Left lung (tissue), 10 donors: ENCODE results near the gene AIM2. TPM values are rescaled to one million over a fixed set of nuclear protein-coding genes. Genes with fewer than 3 reads are reported as not detected.

Source experiments
- ATAC-seq: fragments of 200-7000 bp; cut with Tn5 transposase; one replicate; pipeline ENCODE4 v1.9.1; 2020; ENCODE audit warnings: moderate library complexity
- DNase-seq, 4 donors: peaks; one replicate each; pipeline ENCODE4 v3.0.0-alpha.2; 2013 to 2020
- H3K27ac ChIP-seq, 2 donors: fragments of 200-600 bp; sonication (generic) in 1 of 2; one replicate each; pipeline versions ENCODE4 v1.5.0 to v1.8.0; 2020 to 2021
- H3K27me3 ChIP-seq, 2 donors: fragments of 200-600 bp; sonication (generic) in 1 of 2; one replicate each; pipeline versions ENCODE4 v1.5.0 to v1.8.0; 2020 to 2021
- H3K36me3 ChIP-seq, 2 donors: fragments of 200-600 bp; sonication (generic) in 1 of 2; one replicate each; pipeline versions ENCODE4 v1.5.0 to v1.8.0; 2020 to 2021
- H3K4me1 ChIP-seq, 2 donors: fragments of 200-600 bp; one replicate each; pipeline ENCODE4 v1.8.0; 2021
- H3K4me3 ChIP-seq, 2 donors: fragments of 200-600 bp; sonication (generic) in 1 of 2; one replicate each; pipeline versions ENCODE4 v1.5.0 to v1.8.0; 2020 to 2021; ENCODE audit warnings: mild to moderate bottlenecking in 1 of 2
- H3K9me3 ChIP-seq, 2 donors: fragments of 200-600 bp; sonication (generic) in 1 of 2; one replicate each; pipeline versions ENCODE4 v1.5.0 to v1.8.0; 2020 to 2021
- intact Hi-C, 2 donors: fragments of 100-400 bp; cut with DNase I; formaldehyde crosslinking; loops; one replicate each; pipeline versions ENCODE4 v1.11.2 to v1.14.2; 2022
- polyA plus RNA-seq, 6 donors: library from polyadenylated mRNA; unstranded; fragments of 120-200 nt; gene quantifications; one replicate each; pipeline ENCODE4 v1.2.1, GENCODE V29; 2013; ENCODE audit not compliant: insufficient read length in 6 of 6
- total RNA-seq, 2 donors: library from RNA; stranded (reverse); fragmentation: NEBNext Ultra II Directional; extraction: Animal tissue kit (Norgen Biotek cat#: 25700); gene quantifications; one replicate each; pipeline ENCODE4 v1.2.1, GENCODE V29; 2021
- TF ChIP-seq, protein P1 (sequence below), 2 donors: fragments of 200-600 bp; sonication (generic) in 1 of 2; IDR thresholded peaks; one replicate each; pipeline versions ENCODE4 v1.5.0 to v1.8.0; 2021; ENCODE audit warnings: antibody characterized with exemption in 2 of 2
- donor health status: DM: no; HTN: yes; CAD: no.
- donor health status: DM: no; HTN: no; CAD: no.

Gene AIM2
- total and polyA plus RNA-seq, 8 donors: 0.18 to 3.6 (median 0.51) TPM; not detected in 1

DNA sequence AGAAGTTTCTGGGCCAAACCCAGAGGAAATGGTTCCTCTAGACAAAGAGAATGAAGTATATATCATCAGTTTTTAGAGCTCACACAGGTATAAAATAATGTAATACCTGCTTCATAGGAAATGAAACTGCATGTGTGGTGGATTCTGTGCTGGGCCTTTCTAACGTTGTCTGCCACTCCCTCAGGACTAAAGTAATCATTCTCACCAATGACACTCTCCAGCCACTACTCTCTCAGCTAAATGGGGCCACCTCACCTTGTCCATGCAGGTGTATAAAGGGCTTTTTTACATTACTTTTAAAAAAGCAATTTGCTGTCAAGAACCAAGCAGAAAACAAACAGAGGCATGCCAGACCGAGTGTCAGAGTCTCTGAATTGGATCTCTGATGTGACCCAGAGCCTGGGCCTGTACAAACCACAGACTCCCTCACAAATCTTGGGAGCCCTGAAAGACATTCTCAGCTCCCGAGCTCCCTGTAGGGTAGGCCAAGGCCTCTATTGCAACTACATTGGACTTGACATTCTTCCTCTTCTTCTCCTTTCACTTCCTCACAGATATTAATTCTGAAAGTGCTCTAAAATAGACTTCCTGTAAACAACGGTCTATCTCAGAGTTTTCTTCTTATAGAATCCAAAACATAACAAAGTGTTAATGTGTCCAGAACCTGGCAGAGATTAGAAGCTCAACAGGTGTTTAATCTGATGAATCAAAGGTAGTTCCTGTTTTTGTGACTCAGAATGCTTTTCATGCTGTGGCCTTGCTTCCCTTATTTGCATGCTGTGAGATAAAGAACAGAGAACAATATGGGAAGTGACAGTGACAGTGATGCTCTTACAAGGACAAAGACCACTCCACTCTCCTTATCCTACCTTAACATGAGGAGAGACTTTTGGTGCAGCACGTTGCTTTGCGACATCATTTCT is 8.6 kb downstream of the AIM2 start:
- Histone ChIP-seq H3K27ac (peak overlapping the region in 1 of 2 donors; percentile 82), H3K36me3 (no peaks in the 10 kb centered on the region), H3K27me3 (no peaks in the 10 kb centered on the region), H3K9me3 (no peaks in the 10 kb centered on the region), H3K4me1 (peaks cover 0 to 34% of the 10 kb centered on the region in 2 donors), H3K4me3 (no peak overlapping the region)
- peak; percentile 64 for ATAC-seq
- no peak for DNase-seq
- TF ChIP-seq, protein P1, sequence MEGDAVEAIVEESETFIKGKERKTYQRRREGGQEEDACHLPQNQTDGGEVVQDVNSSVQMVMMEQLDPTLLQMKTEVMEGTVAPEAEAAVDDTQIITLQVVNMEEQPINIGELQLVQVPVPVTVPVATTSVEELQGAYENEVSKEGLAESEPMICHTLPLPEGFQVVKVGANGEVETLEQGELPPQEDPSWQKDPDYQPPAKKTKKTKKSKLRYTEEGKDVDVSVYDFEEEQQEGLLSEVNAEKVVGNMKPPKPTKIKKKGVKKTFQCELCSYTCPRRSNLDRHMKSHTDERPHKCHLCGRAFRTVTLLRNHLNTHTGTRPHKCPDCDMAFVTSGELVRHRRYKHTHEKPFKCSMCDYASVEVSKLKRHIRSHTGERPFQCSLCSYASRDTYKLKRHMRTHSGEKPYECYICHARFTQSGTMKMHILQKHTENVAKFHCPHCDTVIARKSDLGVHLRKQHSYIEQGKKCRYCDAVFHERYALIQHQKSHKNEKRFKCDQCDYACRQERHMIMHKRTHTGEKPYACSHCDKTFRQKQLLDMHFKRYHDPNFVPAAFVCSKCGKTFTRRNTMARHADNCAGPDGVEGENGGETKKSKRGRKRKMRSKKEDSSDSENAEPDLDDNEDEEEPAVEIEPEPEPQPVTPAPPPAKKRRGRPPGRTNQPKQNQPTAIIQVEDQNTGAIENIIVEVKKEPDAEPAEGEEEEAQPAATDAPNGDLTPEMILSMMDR (IDR thresholded peaks at IDR 0.05): no peak
- intact Hi-C loops: no loop called here

DNA sequence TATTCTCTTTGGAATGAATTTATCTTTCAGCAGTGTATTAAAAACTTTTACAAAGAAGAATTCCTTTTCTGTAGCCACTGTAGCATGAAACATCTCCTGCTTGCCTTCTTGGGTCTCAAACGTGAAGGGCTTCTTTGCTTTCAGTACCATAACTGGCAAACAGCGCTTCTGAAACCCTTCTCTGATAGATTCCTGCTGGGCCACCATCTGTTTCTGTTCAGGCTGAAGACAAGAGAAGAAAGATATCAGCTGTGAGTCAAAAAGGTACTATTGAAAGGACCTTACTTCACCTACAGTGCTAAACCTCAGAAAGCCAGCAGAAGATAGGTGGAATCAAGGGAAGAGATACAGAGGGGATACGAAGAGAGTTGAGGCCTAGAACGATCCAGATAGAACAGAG is 10.5 kb downstream of the AIM2 start:
- no peaks in the 10 kb centered on the region for H3K36me3 ChIP-seq
- H3K4me3 ChIP-seq: no peak overlapping the region
- no peaks in the 10 kb centered on the region for H3K9me3 ChIP-seq
- no peak for ATAC-seq
- no peaks in the 10 kb centered on the region for H3K27me3 ChIP-seq
- TF ChIP-seq, protein P1 (IDR thresholded peaks at IDR 0.05): no peak
- no peak overlapping the region for H3K27ac ChIP-seq
- intact Hi-C loops: no loop called here
- no peak for DNase-seq
- H3K4me1 ChIP-seq: peaks cover 0 to 28% of the 10 kb centered on the region in 2 donors

- Histone ChIP-seq H3K27ac (no peak overlapping the region), H3K27me3 (no peaks in the 10 kb centered on the region), H3K36me3 (no peaks in the 10 kb centered on the region), H3K4me3 (no peak overlapping the region), H3K4me1 (peaks cover 0 to 28% of the 10 kb centered on the region in 2 donors), H3K9me3 (no peaks in the 10 kb centered on the region)
- no peak for ATAC-seq
- TF ChIP-seq, protein P1 (IDR thresholded peaks at IDR 0.05): no peak
- no peak for DNase-seq
- intact Hi-C loops: no loop called here
These were observed 11.5 kb downstream of the AIM2 start for GRCh38 chr1:159065106-159065505.

DNA sequence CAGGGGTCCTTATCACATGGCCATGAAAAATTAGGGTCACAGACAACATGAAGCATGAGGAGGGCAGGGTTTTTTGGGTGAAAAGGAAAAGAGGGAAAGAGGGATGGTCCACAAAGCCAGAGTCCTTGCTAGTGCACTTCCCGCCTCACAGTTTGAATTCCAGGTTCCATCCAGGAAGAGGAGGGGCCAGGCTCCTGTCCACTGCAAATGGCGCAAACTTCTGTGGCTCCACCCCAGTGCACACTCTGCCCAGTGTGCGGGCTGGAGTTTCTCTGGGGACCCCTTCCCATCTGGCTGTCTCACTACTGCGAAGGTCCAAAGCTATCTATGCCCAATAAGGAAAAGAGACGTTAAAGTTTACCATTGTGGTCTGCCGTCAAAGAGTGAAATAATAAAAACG is 17.8 kb downstream of the AIM2 start:
- Histone ChIP-seq H3K27ac (no peak overlapping the region), H3K4me1 (peaks cover 5 to 24% of the 10 kb centered on the region in 2 donors), H3K36me3 (peaks cover 0 to 39% of the 10 kb centered on the region in 2 donors), H3K9me3 (no peaks in the 10 kb centered on the region), H3K4me3 (no peak overlapping the region), H3K27me3 (no peaks in the 10 kb centered on the region)
- intact Hi-C loops: no loop called here
- TF ChIP-seq, protein P1 (IDR thresholded peaks at IDR 0.05): no peak
- no peak for DNase-seq
- no peak for ATAC-seq

DNA sequence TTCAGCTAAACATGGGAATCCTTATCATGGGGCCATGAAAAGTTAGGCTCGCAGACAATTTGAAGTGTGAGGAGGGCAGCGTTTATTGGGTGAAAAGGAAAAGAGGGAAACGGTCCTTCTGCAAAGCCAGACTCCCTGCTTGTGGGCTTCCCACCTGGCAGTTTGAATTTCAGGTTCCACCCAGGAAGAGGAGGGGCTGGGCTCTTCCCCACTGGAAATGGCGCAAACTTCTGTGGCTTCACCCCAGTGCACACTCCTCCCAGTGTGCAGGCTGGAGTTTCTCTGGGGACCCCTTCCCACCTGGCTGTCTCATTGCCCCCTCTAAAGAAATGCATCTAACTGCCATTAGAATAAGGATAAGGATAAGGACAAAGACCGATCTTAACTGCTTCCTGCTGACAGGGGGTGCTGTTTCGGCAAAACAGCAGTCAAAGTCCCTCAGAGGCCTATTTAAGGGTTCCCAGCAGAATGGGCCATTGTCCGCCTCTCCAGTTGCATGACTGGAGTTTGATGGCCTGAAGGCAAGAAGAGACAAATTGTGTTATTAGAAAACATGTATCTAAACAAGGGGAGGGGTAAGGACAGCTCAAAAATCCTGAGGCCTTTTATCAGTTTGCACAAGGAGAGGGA is 20.4 kb downstream of the AIM2 start:
- Histone ChIP-seq H3K4me3 (no peak overlapping the region), H3K4me1 (peaks cover 5 to 40% of the 10 kb centered on the region in 2 donors), H3K27me3 (no peaks in the 10 kb centered on the region), H3K9me3 (no peaks in the 10 kb centered on the region), H3K27ac (peak overlapping the region in 1 of 2 donors; percentile 63), H3K36me3 (peaks cover 5 to 65% of the 10 kb centered on the region in 2 donors)
- no peak for ATAC-seq
- intact Hi-C loops: no loop called here
- no peak for DNase-seq
- TF ChIP-seq, protein P1 (IDR thresholded peaks at IDR 0.05): no peak
